Parathyroid adenoma (tissue), 2 donors: ENCODE measurements around the gene MDM4.

Experiments
- H2AFZ ChIP-seq: fragments of 300-600 bp; sonication (generic); one replicate; pipeline ENCODE4 v1.7.0; 2017; ENCODE audit warnings: antibody characterized with exemption, mild to moderate bottlenecking
- H3K27ac ChIP-seq: fragments of 300-600 bp; sonication (generic); one replicate; pipeline ENCODE4 v1.7.0; 2017
- H3K27me3 ChIP-seq: fragments of 300-600 bp; sonication (generic); one replicate; pipeline ENCODE4 v1.7.0; 2017; ENCODE audit warnings: low read length; ENCODE audit not compliant: control insufficient read depth, insufficient read depth
- H3K36me3 ChIP-seq: fragments of 300-600 bp; sonication (generic); one replicate; pipeline ENCODE4 v1.7.0; 2017; ENCODE audit warnings: low read length; ENCODE audit not compliant: control insufficient read depth, insufficient read depth
- H3K4me1 ChIP-seq: fragments of 300-600 bp; sonication (generic); one replicate; pipeline ENCODE4 v1.7.0; 2017; ENCODE audit warnings: control low read depth
- H3K4me2 ChIP-seq: fragments of 300-600 bp; sonication (generic); one replicate; pipeline ENCODE4 v1.7.0; 2017; ENCODE audit warnings: low read length
- H3K4me3 ChIP-seq: fragments of 300-600 bp; sonication (generic); one replicate; pipeline ENCODE4 v1.7.0; 2017; ENCODE audit warnings: low read depth, low read length
- H3K79me2 ChIP-seq: fragments of 300-600 bp; sonication (generic); one replicate; pipeline ENCODE4 v1.7.0; 2017; ENCODE audit warnings: control low read depth
- H3K9ac ChIP-seq: fragments of 300-600 bp; sonication (generic); one replicate; pipeline ENCODE4 v1.7.0; 2017; ENCODE audit warnings: mild to moderate bottlenecking
- H3K9me3 ChIP-seq: fragments of 300-600 bp; sonication (generic); one replicate; pipeline ENCODE4 v1.7.0; 2017; ENCODE audit warnings: low read length; ENCODE audit not compliant: control insufficient read depth
- CTCF ChIP-seq: fragments of 300-600 bp; sonication (generic); IDR thresholded peaks from one replicate; pipeline ENCODE4 v1.7.0; 2017; ENCODE audit warnings: antibody characterized with exemption, mild to moderate bottlenecking
- donor health status: primary hyperparathyroidism.

Gene MDM4

GRCh38 chr1:204581759-204582158, 65.6 kb downstream of the MDM4 start:
- Histone ChIP-seq H3K36me3 (no peaks in the 10 kb centered on the region), H3K4me3 (no peak overlapping the region), H3K4me1 (no peaks in the 10 kb centered on the region), H2AFZ (no peak overlapping the region), H3K27me3 (no peaks in the 10 kb centered on the region), H3K4me2 (no peak overlapping the region), H3K9ac (no peak overlapping the region), H3K27ac (no peak overlapping the region), H3K79me2 (no peaks in the 10 kb centered on the region), H3K9me3 (no peaks in the 10 kb centered on the region)
- TF ChIP-seq CTCF, result no peak

GRCh38 chr1:204583909-204584632, 67.9 kb downstream of the MDM4 start:
- TF ChIP-seq CTCF, result no peak
- no peak overlapping the region for H3K9ac ChIP-seq

GRCh38 chr1:204584699-204585372, 68.6 kb downstream of the MDM4 start:
- Histone ChIP-seq H3K4me2 (no peak overlapping the region), H3K9me3 (no peaks in the 10 kb centered on the region), H3K4me1 (no peaks in the 10 kb centered on the region), H3K36me3 (no peaks in the 10 kb centered on the region), H3K4me3 (no peak overlapping the region), H2AFZ (no peak overlapping the region), H3K27me3 (no peaks in the 10 kb centered on the region), H3K27ac (no peak overlapping the region), H3K9ac (no peak overlapping the region), H3K79me2 (no peaks in the 10 kb centered on the region)
- no peak for TF ChIP-seq CTCF

More at GRCh38 chr1:204583909-204584632, 67.9 kb downstream of the MDM4 start:
- Histone ChIP-seq H2AFZ (no peak overlapping the region), H3K4me1 (no peaks in the 10 kb centered on the region), H3K36me3 (no peaks in the 10 kb centered on the region), H3K79me2 (no peaks in the 10 kb centered on the region), H3K27ac (no peak overlapping the region), H3K27me3 (no peaks in the 10 kb centered on the region), H3K4me2 (no peak overlapping the region), H3K4me3 (no peak overlapping the region), H3K9me3 (no peaks in the 10 kb centered on the region)

GRCh38 chr1:204587621-204588020, 71.4 kb downstream of the MDM4 start:
- H2AFZ ChIP-seq, result no peak overlapping the region
- no peaks in the 10 kb centered on the region for H3K36me3 ChIP-seq
- no peak overlapping the region for H3K4me3 ChIP-seq
- H3K9ac ChIP-seq, result no peak overlapping the region
- no peak for TF ChIP-seq CTCF
- no peak overlapping the region for H3K4me2 ChIP-seq
- no peak overlapping the region for H3K27ac ChIP-seq
- no peaks in the 10 kb centered on the region for H3K9me3 ChIP-seq
- H3K4me1 ChIP-seq, result no peaks in the 10 kb centered on the region
- H3K79me2 ChIP-seq, result no peaks in the 10 kb centered on the region
- H3K27me3 ChIP-seq, result no peaks in the 10 kb centered on the region
